Ishikawa (cell line): Measurements from ENCODE around the gene SH3GLB1.

Experiments
- CEBPB ChIP-seq: IDR thresholded peaks from 2 replicates; pipeline ENCODE4 v1.6.1; 2012
- CREB1 ChIP-seq: IDR thresholded peaks from 2 replicates; pipeline ENCODE4 v1.6.1; 2012; ENCODE audit warnings: low read depth
- EGR1 ChIP-seq: IDR thresholded peaks from 2 replicates; pipeline ENCODE4 v1.6.1; 2012
- EP300 ChIP-seq: IDR thresholded peaks from 2 replicates; pipeline ENCODE4 v1.6.1; 2012; ENCODE audit warnings: borderline replicate concordance
- FOXM1 ChIP-seq: IDR thresholded peaks from 2 replicates; pipeline ENCODE4 v1.6.1; 2012; ENCODE audit warnings: low read depth, borderline replicate concordance
- MAX ChIP-seq: IDR thresholded peaks from 2 replicates; pipeline ENCODE4 v1.6.1; 2012
- NFIC ChIP-seq: IDR thresholded peaks from 2 replicates; pipeline ENCODE4 v1.6.1; 2012
- RAD21 ChIP-seq: IDR thresholded peaks from 2 replicates; pipeline ENCODE4 v1.6.1; 2012; ENCODE audit warnings: low read depth
- REST ChIP-seq: IDR thresholded peaks from 2 replicates; pipeline ENCODE4 v1.6.1; 2012; ENCODE audit warnings: low read depth, mild to moderate bottlenecking
- TAF1 ChIP-seq: IDR thresholded peaks from 2 replicates; pipeline ENCODE4 v1.6.1; 2012; ENCODE audit warnings: low read depth, mild to moderate bottlenecking
- TCF12 ChIP-seq: IDR thresholded peaks from 2 replicates; pipeline ENCODE4 v1.6.1; 2012; ENCODE audit warnings: low read depth
- TEAD4 ChIP-seq: IDR thresholded peaks from 2 replicates; pipeline ENCODE4 v1.6.1; 2012
- USF1 ChIP-seq: IDR thresholded peaks from 2 replicates; pipeline ENCODE4 v1.6.1; 2012
- YY1 ChIP-seq: IDR thresholded peaks from 2 replicates; pipeline ENCODE4 v1.6.1; 2012; ENCODE audit warnings: low read depth

- TF ChIP-seq RAD21 (no peak), TAF1 (no peak), MAX (no peak), NFIC (no peak), EGR1 (no peak), TCF12 (no peak), CEBPB (no peak), EP300 (no peak), REST (no peak), TEAD4 (no peak), USF1 (no peak), CREB1 (no peak), YY1 (no peak), FOXM1 (no peak)
These were observed 61.3 kb downstream of the SH3GLB1 start for GRCh38 chr1:86765674-86766073.
